Stimulated activated naive CD8-positive, alpha-beta T cell treated with anti-CD3 and anti-CD28 coated beads, Interleukin-15, Interleukin-2, amounts not matched to agents 100 U/mL and 50 U/mL, for 24 hours (primary cell): ENCODE results near the gene OGFRL1.

Experiments used
- ATAC-seq: fragments of 150-1000 bp; cut with Tn5 transposase; one replicate; pipeline ENCODE4 v1.10.0; 2021
- DNase-seq: peaks from one replicate; pipeline ENCODE4 v3.0.0; 2021

Gene OGFRL1

DNA sequence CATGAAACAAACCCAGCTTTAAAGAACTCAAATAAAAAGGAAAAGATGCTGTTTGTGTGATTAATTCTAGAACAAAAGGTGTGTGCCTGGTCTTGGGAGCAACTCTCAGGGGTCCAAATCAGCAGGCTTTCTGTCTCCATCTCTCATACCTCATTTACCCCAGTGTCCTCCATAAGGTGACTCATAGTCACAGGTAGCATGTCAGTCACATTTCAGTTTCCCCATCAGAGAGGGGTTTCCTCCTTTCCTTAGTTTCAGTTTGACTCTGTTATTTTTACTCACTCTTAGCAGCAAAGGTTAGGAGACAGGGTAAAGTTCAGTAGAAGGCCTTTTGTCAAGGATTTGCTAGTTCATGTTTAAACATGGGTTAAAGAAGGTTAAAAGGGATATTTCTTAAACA, 46.2 kb downstream of the OGFRL1 start:
- DNase-seq (no peak), ATAC-seq (peak; percentile 73)

DNA sequence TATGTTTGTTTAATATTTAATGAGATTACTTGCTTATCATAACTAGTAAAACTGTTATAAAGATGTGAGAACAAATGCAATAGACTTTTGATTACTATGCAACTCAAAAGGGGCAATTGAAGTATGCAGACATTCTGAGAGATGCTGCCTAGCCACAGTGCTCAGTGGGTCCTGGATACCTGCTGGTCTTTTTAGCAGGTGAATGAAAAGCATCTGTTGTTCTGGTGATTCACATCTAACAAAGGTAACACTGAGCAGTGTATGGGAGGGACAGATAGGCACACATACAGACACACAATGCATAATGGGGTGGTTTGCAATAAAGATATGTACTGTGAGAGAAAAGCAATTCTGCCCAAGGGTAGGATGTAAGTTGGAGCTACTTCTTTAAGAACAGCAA, 46.9 kb downstream of the OGFRL1 start:
- DNase-seq = no peak
- no peak for ATAC-seq

DNA sequence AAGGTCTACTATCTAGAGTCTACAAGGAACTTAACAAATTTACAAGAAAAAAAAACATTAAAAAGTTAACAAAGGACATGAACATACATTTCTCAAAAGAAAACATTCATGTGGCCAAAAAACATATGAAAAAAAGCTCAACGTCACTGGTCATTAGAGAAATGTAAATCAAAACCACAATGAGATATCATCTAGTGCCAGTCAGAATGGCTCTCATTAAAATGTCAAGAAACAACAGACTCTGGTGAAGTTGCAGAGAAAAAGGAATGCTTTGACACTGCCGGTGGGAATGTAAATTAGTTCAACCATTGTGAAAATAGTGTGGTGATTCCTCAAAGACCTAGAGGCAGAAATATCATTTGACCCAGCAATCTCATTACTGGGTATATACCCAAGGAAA, 48.3 kb downstream of the OGFRL1 start:
- DNase-seq = no peak
- ATAC-seq = no peak

DNA sequence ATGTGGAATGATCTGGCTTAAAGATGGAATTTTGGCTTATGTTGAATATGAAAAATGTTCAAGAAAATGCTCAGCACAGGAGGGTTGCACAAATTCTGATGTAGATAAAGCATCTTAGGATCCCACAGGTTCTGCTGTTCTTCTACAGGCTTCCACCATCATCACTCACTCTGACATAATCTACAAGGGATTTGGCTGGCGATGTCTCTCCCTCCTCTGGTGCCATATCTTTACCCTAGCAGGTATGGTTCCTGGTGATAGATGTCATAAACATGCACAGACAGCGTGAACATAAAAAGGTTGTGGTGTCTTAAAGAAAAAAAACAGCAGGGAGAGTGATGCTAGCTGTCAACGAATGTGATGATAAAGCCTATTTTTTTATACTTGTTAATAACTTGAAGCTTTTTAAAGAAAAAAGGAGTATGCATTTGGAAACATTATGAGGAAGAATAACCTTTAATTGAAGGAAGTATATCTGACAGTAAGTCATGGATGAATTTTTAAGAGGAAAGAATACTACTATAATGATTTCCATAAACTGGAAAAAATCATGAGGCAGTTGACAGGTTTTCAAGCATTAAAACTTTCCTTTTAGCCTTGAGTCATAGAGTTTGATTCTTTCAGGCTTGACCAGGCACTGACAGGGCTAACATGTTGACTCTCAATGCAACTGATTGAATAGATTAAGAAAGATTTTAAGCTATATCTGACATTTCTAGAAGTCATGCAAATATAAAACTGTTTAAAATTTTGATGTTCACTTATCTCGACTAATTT, 50.1 kb downstream of the OGFRL1 start:
- ATAC-seq (no peak), DNase-seq (no peak)

DNA sequence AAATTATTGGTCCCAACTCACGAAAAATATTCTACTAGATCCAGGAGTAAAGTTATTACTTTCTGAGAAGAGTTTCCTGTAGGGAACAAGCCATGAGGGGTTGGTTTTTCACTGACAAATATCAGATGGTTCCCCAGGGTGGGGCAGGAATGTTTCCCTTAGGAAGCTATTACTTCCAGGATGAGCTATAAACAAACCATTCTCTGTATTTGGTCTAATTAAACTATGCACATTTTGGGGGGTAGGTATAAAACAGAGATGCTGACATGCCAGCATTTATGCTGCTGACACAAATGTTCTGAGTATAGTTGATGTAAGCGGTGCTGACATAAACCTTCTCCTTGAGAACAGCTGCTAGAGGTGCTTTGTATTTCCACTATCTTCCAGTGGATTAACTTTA, 54.2 kb downstream of the OGFRL1 start:
- DNase-seq = no peak
- no peak for ATAC-seq

DNA sequence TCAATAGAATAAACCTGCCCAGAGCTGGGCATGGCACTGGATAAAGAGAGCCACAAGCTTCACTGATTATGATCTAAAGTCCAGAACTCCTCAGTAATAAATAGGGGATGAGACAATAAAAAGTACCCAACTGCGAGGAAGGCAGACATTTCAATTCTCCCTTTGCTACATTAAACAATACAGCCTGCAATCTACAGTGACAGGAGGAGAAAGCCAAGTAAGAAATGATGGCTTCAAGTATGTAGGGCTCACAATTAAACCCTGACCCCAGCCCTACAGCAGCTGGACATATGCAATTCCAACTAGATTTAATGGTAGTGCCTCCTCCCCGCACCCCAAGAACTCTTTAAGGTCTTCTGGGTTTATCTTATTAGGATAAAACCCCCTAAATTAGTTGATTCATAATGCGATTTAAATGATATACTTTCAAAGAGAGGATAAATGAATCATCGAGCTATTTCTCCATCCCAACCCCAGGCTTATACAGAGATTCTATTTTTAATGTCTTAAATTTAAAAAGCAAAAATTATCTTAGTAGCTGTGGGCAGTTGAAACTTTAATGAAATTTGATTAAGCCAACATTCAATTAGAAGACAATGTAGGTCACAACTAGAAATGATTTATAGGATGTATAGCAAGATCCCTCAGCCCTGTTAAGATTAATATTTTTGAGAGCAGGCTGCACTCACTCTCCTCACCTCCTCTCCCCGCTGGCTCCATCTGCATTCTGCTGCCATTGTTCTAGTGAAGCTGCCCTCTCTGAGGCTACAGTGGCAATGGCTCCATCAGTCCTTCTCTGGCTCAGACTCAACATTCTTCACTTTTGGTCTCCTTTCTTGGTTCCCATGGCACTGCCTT, 57.1 kb downstream of the OGFRL1 start:
- DNase-seq (no peak), ATAC-seq (no peak)

DNA sequence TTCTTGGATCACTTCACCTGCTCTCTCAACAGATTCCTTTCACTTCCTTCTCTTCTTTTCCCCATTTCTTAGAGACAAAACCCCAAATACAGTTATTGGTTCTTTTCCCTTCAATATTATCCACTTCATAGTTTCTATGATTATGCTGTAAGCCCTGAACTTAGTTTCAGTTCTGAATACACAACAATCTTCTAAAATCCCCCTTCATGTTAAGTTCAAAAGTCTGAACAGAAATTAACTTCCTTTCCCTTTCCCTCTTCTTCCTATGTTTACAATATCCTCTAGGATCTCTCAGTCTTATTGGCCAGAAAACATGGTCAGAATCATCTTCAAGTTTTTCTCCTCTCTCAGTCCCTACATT, 57.7 kb downstream of the OGFRL1 start:
- DNase-seq (no peak), ATAC-seq (no peak)

DNA sequence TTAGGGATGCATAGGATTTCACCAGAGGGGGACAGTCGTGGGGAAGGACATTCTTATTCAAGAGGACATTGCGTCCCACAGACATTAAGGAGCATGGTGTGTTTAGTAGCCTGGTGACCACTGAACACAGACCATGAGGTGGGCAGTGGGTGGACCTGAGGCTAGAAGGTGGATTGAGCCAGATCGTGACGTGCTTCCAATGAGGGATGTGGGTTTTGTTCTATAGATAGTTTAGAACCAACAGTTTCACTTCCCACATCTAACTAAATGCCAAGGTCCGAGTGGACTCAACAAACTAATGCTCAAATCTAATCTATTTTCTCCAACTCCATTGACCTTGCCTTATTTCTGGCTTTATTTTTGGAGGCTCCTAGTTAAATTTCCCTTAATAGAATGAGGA, 58.5 kb downstream of the OGFRL1 start:
- DNase-seq (no peak), ATAC-seq (no peak)

DNA sequence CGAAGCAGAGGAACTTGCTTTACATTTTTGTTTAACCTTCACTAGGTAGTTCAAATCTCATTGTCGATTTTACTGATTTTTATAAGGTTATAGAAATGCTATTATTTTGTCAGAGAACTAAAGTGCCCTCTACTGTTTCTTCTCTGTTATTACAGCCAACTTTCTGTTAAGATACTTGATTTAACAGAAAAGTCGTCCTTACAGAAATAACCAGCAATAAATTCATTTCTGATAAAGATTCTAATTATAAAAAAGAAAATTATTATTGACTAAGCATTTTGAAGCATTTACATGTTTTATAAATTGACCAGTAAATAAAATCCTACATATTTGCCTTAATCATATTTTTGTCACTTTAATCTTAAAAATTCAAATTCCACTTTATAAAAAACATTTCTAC, 60.8 kb downstream of the OGFRL1 start:
- ATAC-seq (no peak), DNase-seq (no peak)

DNA sequence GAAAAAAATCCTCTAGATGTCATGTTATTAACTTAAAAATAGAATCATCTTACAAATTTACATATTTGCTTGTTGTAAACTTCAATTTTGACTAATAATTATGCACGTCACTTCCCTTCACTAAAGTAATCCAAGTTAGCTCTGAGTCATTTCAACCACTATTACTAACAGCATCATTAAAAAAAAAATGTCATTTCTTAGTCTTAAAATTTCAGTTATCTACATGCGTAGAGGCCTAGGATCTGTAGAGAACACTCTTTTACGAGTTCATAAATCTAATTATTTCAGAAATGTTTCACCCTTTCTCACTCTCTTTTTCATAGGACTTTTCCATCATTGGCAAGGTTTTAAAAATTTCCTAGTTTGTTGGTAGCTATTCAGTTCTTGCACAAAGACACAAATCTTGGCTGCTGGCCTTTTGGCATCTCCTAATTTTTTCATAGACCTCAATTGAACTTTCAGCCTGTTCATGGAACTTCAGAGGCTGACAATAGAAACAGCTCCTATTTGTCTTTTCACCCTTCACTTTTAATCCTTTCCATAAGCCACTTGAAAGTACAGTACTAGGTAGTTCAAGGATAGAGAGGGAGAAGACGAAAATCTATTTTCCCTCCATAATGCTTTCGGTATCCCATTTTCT, 61.5 kb downstream of the OGFRL1 start:
- ATAC-seq (no peak), DNase-seq (no peak)

DNA sequence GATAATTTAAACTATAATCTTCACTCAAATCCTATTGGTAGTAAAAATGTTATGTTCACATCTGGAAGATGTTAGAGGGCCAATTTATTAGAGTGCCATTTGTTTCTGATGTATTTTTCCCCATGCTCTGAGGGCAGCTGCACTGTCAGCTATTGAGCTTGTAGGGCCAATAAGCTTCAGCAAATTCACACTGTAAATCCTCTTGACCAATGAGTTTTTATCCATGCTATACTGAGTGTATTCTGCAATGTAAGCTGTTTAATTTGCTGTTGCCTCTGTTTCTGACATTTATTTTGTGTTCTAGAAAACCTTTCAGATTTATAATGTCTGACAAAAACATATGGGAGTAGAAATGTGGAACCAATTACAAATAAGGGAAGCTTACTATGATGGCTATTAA, 62.6 kb downstream of the OGFRL1 start:
- DNase-seq (no peak), ATAC-seq (no peak)
